GM20431 (cell line): Measurements from ENCODE around the gene GAL3ST1.
"Not testable (repeated sequence)": the region's sequence is repeated elsewhere in the genome, so short reads cannot be mapped to it uniquely, and the experiment has no call there.

Experiments used
- in situ Hi-C: fragments of 300-500 bp; cut with MseI, MboI; formaldehyde crosslinking; loops from one replicate; pipeline ENCODE4 v1.15.0; 2020; ENCODE audit warnings: low sequenced_read_pairs; ENCODE audit not compliant: unreplicated experiment

The GAL3ST1 gene

GRCh38 chr22:30574095-30574981 is at the start of gene GAL3ST1:
TSS of gene GAL3ST1 (minus strand) at chr22:30574665. CDS start at chr22:30557392, 17,273 bp downstream.
- in situ Hi-C loops, result no loop called here

GRCh38 chr22:30619909-30620308 is 45.4 kb upstream of the GAL3ST1 start:
- in situ Hi-C loops, result not testable (repeated sequence)

- in situ Hi-C loops, result no loop called here
Observed at GRCh38 chr22:30617819-30618218, 43.4 kb upstream of the GAL3ST1 start.

- in situ Hi-C loops, result no loop called here
Observed at GRCh38 chr22:30615543-30615954, 41.1 kb upstream of the GAL3ST1 start.

GRCh38 chr22:30614879-30615278 is 40.4 kb upstream of the GAL3ST1 start:
- in situ Hi-C loops, result no loop called here

GRCh38 chr22:30614268-30614667 is 39.8 kb upstream of the GAL3ST1 start:
- in situ Hi-C loops, result no loop called here

- in situ Hi-C loops, result no loop called here
Observed at GRCh38 chr22:30612789-30613188, 38.3 kb upstream of the GAL3ST1 start.

GRCh38 chr22:30611197-30611596 is 36.7 kb upstream of the GAL3ST1 start:
- in situ Hi-C loops, result no loop called here

GRCh38 chr22:30610299-30610698 is 35.8 kb upstream of the GAL3ST1 start:
- in situ Hi-C loops, result no loop called here

- in situ Hi-C loops, result no loop called here
Observed at GRCh38 chr22:30609260-30610185, 35.1 kb upstream of the GAL3ST1 start.

GRCh38 chr22:30607939-30608338 is 33.5 kb upstream of the GAL3ST1 start:
- in situ Hi-C loops, result no loop called here

- in situ Hi-C loops, result no loop called here
Observed at GRCh38 chr22:30607300-30607930, 33.0 kb upstream of the GAL3ST1 start.

GRCh38 chr22:30606455-30607299 is 32.2 kb upstream of the GAL3ST1 start, which contains the start of gene TCN2:
TSS of gene TCN2 (plus strand) at chr22:30607174. CDS start at chr22:30607332, 158 bp downstream.
- in situ Hi-C loops, result no loop called here

- in situ Hi-C loops, result no loop called here
Observed at GRCh38 chr22:30605449-30606110, 31.1 kb upstream of the GAL3ST1 start.

- in situ Hi-C loops, result no loop called here
Observed at GRCh38 chr22:30604723-30605122, 30.3 kb upstream of the GAL3ST1 start.

GRCh38 chr22:30603801-30604200 is 29.3 kb upstream of the GAL3ST1 start:
- in situ Hi-C loops, result no loop called here

- in situ Hi-C loops, result no loop called here
Observed at GRCh38 chr22:30602049-30602448, 27.6 kb upstream of the GAL3ST1 start.

- in situ Hi-C loops, result no loop called here
Observed at GRCh38 chr22:30601464-30601863, 27.0 kb upstream of the GAL3ST1 start.

GRCh38 chr22:30600921-30601320 is 26.5 kb upstream of the GAL3ST1 start:
- in situ Hi-C loops, result no loop called here
